GM12872 (cell line): ENCODE data around the gene TTL.

ENCODE experiments used
- CTCF ChIP-seq: IDR thresholded peaks from 3 replicates; pipeline ENCODE4 v1.5.1; 2011; ENCODE audit warnings: low read depth, mild to moderate bottlenecking, low read length, moderate library complexity; ENCODE audit not compliant: insufficient read depth

Gene TTL

DNA sequence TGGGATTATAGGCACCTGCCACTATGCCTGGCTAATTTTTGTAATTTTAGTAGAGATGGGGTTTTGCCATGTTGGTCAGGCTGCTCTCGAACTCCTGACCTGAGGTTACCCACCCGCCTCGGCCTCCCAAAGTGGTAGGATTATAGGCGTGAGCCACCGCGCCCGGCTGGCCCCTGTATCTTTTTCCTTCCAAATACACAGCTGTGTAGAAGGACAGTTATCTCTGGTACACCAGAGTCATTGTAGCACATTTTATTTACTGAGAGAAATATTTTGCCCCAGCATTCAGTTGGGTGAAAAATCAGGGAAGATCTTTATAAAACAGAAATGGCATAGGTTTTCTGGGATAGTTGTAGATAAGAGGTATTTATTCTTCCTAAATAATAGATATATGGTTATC lies 36.9 kb downstream of the TTL start:
- TF ChIP-seq CTCF: no peak

DNA sequence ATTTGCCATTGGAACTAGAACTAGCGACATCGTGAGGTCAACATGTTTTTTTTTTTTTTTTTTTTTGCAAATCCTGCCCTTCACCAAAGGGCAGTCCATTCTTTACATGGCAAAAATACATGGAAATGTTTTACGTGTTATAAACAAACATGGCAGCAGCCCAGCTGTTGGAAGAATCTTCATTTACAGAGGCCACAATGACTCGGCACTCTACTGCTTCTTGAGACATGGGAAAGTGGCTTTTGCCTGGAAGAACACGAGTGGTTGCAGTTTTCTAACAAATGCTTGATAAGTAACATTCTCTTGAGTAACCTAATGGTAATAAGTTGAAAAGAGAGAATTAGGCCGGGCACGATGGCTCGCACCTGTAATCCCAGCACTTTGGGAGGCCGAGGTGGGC lies 37.5 kb downstream of the TTL start:
- no peak for TF ChIP-seq CTCF

DNA sequence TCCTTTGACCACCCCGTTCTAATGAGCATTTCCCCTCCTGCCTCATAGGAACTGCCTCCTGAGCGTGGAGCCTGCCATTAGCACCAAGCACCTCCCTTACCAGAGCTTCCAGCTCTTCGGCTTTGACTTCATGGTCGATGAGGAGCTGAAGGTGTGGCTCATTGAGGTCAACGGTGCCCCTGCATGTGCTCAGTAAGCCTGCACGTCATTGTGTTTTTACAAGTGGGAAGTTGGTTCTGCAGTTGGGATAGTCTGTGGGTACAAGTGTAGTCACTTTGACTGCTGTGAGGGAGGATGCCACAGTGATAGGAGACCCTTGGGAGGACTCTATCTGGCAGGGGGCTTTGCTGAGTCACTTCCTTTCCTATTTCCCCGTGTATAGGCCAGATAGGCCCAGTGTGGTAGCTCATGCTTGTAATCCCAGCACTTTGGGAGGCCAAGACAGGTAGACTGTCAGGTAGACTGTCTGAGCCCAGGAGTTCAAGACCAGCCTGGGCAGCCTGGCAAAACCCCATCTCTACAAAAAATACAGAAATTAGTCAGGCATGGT lies 38.4 kb downstream of the TTL start:
- no peak for TF ChIP-seq CTCF

- TF ChIP-seq CTCF: no peak
These were observed 41.4 kb downstream of the TTL start for GRCh38 chr2:112523291-112523777.

DNA sequence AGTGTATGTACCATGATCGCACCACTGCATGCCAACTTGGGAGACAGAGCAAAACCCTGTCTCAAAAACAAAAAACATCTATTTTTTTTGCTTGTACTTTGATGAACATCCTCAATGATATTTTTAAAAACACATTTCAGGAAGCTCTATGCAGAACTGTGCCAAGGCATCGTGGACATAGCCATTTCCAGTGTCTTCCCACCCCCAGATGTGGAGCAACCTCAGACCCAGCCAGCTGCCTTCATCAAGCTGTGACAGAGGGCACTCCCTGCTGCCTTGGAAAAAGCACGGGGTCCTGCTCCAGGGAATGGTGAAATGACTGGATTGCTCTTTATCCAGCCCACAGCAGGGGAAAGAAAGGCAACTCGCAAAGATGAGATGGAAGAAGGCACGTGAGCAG lies 46.6 kb downstream of the TTL start:
- no peak for TF ChIP-seq CTCF

- no peak for TF ChIP-seq CTCF
These were observed 47.8 kb downstream of the TTL start for GRCh38 chr2:112529757-112530156.

DNA sequence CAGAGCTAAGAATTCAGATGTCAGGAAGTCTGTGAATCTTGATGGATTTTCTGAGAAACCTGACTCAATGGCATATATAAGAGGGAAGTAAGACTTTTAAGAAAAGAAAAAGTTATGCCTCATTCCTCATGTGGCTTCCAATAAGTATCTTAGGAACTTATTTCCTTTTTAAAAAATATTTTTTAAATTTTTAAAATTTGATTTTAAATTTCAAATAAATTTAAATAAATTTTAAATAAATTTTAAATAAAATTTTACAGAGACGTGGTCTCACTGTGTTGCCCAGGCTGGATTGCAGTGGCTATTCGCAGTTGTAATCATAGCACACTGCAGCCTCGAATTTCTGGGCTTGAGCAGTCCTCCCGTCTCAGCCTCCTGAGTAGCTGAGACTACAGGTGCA lies 48.8 kb downstream of the TTL start:
- TF ChIP-seq CTCF: no peak
